Measurements from ENCODE around the gene PRICKLE3. TPM values are rescaled to one million over a fixed set of nuclear protein-coding genes. Genes with fewer than 3 reads are reported as not detected.

Gene PRICKLE3
- total RNA-seq, 1 experiment from 2014 or later, result 18.4 TPM

GRCh38 chrX:49209434-49210251, 23.5 kb upstream of the PRICKLE3 start:
- peak; percentile 90 for DNase-seq (ENCODE audit: low spot score)
- in situ Hi-C loops (cut with HindIII; ENCODE audit: low sequenced_read_pairs), result no loop called here

GRCh38 chrX:49208399-49208798, 22.2 kb upstream of the PRICKLE3 start:
- no peak for DNase-seq (ENCODE audit: low spot score)
- in situ Hi-C loops (cut with HindIII; ENCODE audit: low sequenced_read_pairs), result no loop called here

- in situ Hi-C loops (cut with HindIII; ENCODE audit: low sequenced_read_pairs), result no loop called here
- no peak for DNase-seq (ENCODE audit: low spot score)
Observed at GRCh38 chrX:49206543-49206942, 20.4 kb upstream of the PRICKLE3 start.

GRCh38 chrX:49205443-49205842, 19.3 kb upstream of the PRICKLE3 start:
- no peak for DNase-seq (ENCODE audit: low spot score)
- in situ Hi-C loops (cut with HindIII; ENCODE audit: low sequenced_read_pairs), result no loop called here

- DNase-seq (ENCODE audit: low spot score), result peak; percentile 73
- in situ Hi-C loops (cut with HindIII; ENCODE audit: low sequenced_read_pairs), result no loop called here
Observed at GRCh38 chrX:49204709-49205108, 18.5 kb upstream of the PRICKLE3 start.

GRCh38 chrX:49204017-49204416, 17.8 kb upstream of the PRICKLE3 start:
- in situ Hi-C loops (cut with HindIII; ENCODE audit: low sequenced_read_pairs), result no loop called here
- no peak for DNase-seq (ENCODE audit: low spot score)

- DNase-seq (ENCODE audit: low spot score), result peak; percentile 69
- in situ Hi-C loops (cut with HindIII; ENCODE audit: low sequenced_read_pairs), result no loop called here
Observed at GRCh38 chrX:49203536-49203935, 17.4 kb upstream of the PRICKLE3 start.

- in situ Hi-C loops (cut with HindIII; ENCODE audit: low sequenced_read_pairs), result no loop called here
- DNase-seq (ENCODE audit: low spot score), result no peak
Observed at GRCh38 chrX:49202022-49202421, 15.8 kb upstream of the PRICKLE3 start.

GRCh38 chrX:49199906-49200771, 14.0 kb upstream of the PRICKLE3 start, which contains the start of gene SYP:
TSS of gene SYP (minus strand) at chrX:49200193. CDS start at chrX:49200186, 7 bp downstream.
- DNase-seq (ENCODE audit: low spot score), result peak; percentile 85
- in situ Hi-C loops (cut with HindIII; ENCODE audit: low sequenced_read_pairs), result no loop called here

- DNase-seq (ENCODE audit: low spot score), result no peak
- in situ Hi-C loops (cut with HindIII; ENCODE audit: low sequenced_read_pairs), result no loop called here
Observed at GRCh38 chrX:49199315-49199595, 13.1 kb upstream of the PRICKLE3 start.

- no peak for DNase-seq (ENCODE audit: low spot score)
- in situ Hi-C loops (cut with HindIII; ENCODE audit: low sequenced_read_pairs), result no loop called here
Observed at GRCh38 chrX:49198540-49199314, 12.6 kb upstream of the PRICKLE3 start.

- in situ Hi-C loops (cut with HindIII; ENCODE audit: low sequenced_read_pairs), result no loop called here
- no peak for DNase-seq (ENCODE audit: low spot score)
Observed at GRCh38 chrX:49197543-49198087, 11.4 kb upstream of the PRICKLE3 start.

GRCh38 chrX:49193542-49193964, 7.4 kb upstream of the PRICKLE3 start:
- DNase-seq (ENCODE audit: low spot score), result no peak
- in situ Hi-C loops (cut with HindIII; ENCODE audit: low sequenced_read_pairs), result no loop called here

- in situ Hi-C loops (cut with HindIII; ENCODE audit: low sequenced_read_pairs), result no loop called here
- peak; percentile 52 for DNase-seq (ENCODE audit: low spot score)
Observed at GRCh38 chrX:49192722-49193328, 6.7 kb upstream of the PRICKLE3 start.

GRCh38 chrX:49191574-49192011, 5.4 kb upstream of the PRICKLE3 start:
- in situ Hi-C loops (cut with HindIII; ENCODE audit: low sequenced_read_pairs), result no loop called here
- no peak for DNase-seq (ENCODE audit: low spot score)

GRCh38 chrX:49190821-49191573, 4.8 kb upstream of the PRICKLE3 start:
- in situ Hi-C loops (cut with HindIII; ENCODE audit: low sequenced_read_pairs), result no loop called here
- DNase-seq (ENCODE audit: low spot score), result peak; percentile 99

GRCh38 chrX:49189606-49190005, 3.4 kb upstream of the PRICKLE3 start:
- no peak for DNase-seq (ENCODE audit: low spot score)
- in situ Hi-C loops (cut with HindIII; ENCODE audit: low sequenced_read_pairs), result no loop called here

- in situ Hi-C loops (cut with HindIII; ENCODE audit: low sequenced_read_pairs), result no loop called here
- no peak for DNase-seq (ENCODE audit: low spot score)
Observed at GRCh38 chrX:49188468-49189076, 2.4 kb upstream of the PRICKLE3 start.

Measured in G401 (cell line).